Measurements from ENCODE around the gene IL9R.

GRCh38 chrX:155949098-155949497 lies 48.4 kb upstream of the IL9R start:
- TF ChIP-seq CTCF (IDR thresholded peaks at IDR 0.05) (no peak), POLR2A (IDR thresholded peaks at IDR 0.05) (no peak)
